ENCODE results near the gene SDC4.
A peak's percentile ranks its signal among the peaks of the same experiment; 100 is the strongest.
"Not testable (repeated sequence)": the region's sequence is repeated elsewhere in the genome, so short reads cannot be mapped to it uniquely, and the experiment has no call there.

The SDC4 gene

GRCh38 chr20:45355209-45356084 lies 7.2 kb upstream of the SDC4 start (continued):
- TF ChIP-seq ZNF585B (tag by site-specific recombination; IDR thresholded peaks at IDR 0.05) (peak; percentile 42; the same call in 1 of the 2 replicates), ZNF16 (tag by site-specific recombination; IDR thresholded peaks at IDR 0.05; ENCODE audit: low read depth) (no peak), ZFHX2 (tag by site-specific recombination; conservative IDR thresholded peaks at IDR 0.05) (no peak), GLIS1 (tag by site-specific recombination; IDR thresholded peaks at IDR 0.05) (no peak)

GRCh38 chr20:45354423-45355208 lies 6.4 kb upstream of the SDC4 start:
- POLR2A ChIA-PET = no interaction called here
- Histone ChIP-seq H3K4me3 (ENCODE audit: low read depth, low read length) (no peak overlapping the region), H3K27ac (ENCODE audit: extremely low read depth, low read depth, low read length) (no peak overlapping the region)

GRCh38 chr20:45353746-45354145 lies 5.5 kb upstream of the SDC4 start:
- no peak for TF ChIP-seq FEZF1 (tag by site-specific recombination; IDR thresholded peaks at IDR 0.05)
- TF ChIP-seq SP2 (tag by site-specific recombination; IDR thresholded peaks at IDR 0.05) = peak; percentile 28; the same call in 1 of the 2 replicates
- peak; percentile 79 for TF ChIP-seq SCRT2 (tag by site-specific recombination; IDR thresholded peaks at IDR 0.05)
- Histone ChIP-seq H3K27ac (ENCODE audit: extremely low read depth, low read depth, low read length) (no peak overlapping the region), H3K9me3 (ENCODE audit: control insufficient read depth, insufficient read depth, low read depth, low read length) (no peaks in the 10 kb centered on the region), H3K4me1 (ENCODE audit: control insufficient read depth, insufficient read depth, low read length) (0 out of 2 replicates have a peak, but pooled peaks cover 2% of the 10 kb centered on the region), H3K4me3 (ENCODE audit: low read depth, low read length) (no peak overlapping the region), H3K36me3 (ENCODE audit: control insufficient read depth in 2 of 2, insufficient read depth in 1 of 2, low read length in 2 of 2) (no peaks in the 10 kb centered on the region)
- POLR2A ChIA-PET = interaction anchor here (3.7 kb wide), 1 partner anchor 9 kb away, joined by 12 read pairs; the partner anchor contains the start of gene SYS1
- CTCF ChIA-PET = interaction anchor here (2.5 to 2.9 kb wide), 3 partner anchors 9 to 83 kb away, joined by 9 to 13 read pairs (median 11); partner anchors contain the start of gene SYS1

More at GRCh38 chr20:45354423-45355208, 6.4 kb upstream of the SDC4 start:
- CTCF ChIA-PET = interaction anchor here (1.2 to 2.9 kb wide), 5 partner anchors 8 to 82 kb away, joined by 3 to 13 read pairs (median 9); partner anchors contain the start of gene SYS1
- no peaks in the 10 kb centered on the region for H3K9me3 ChIP-seq (ENCODE audit: control insufficient read depth, insufficient read depth, low read depth, low read length)
- no peak for TF ChIP-seq ZNF501 (tag by site-specific recombination; IDR thresholded peaks at IDR 0.05)
- no peak for TF ChIP-seq ZNF585B (tag by site-specific recombination; IDR thresholded peaks at IDR 0.05)
- 0 out of 2 replicates have a peak, but pooled peaks have one; percentile 39 for TF ChIP-seq ZNF600 (tag by site-specific recombination; IDR thresholded peaks at IDR 0.05)
- no peak for TF ChIP-seq PBX3 (CRISPR knock-in tag; IDR thresholded peaks at IDR 0.05)
- TF ChIP-seq ZSCAN16 (tag by site-specific recombination; IDR thresholded peaks at IDR 0.05) = no peak
- TF ChIP-seq ZNF362 (tag by site-specific recombination; IDR thresholded peaks at IDR 0.05) = no peak
- TF ChIP-seq SCRT2 (tag by site-specific recombination; IDR thresholded peaks at IDR 0.05) = peak; percentile 59
- H3K36me3 ChIP-seq (ENCODE audit: control insufficient read depth in 2 of 2, insufficient read depth in 1 of 2, low read length in 2 of 2) = no peaks in the 10 kb centered on the region
- H3K4me1 ChIP-seq (ENCODE audit: control insufficient read depth, insufficient read depth, low read length) = 0 out of 2 replicates have a peak, but pooled peaks cover 2% of the 10 kb centered on the region

- ChIA-PET POLR2A (interaction anchor here (0.9 to 3.7 kb wide), 2 partner anchors 9 to 10 kb away, joined by 7 to 12 read pairs; partner anchors contain the start of gene SYS1), CTCF (interaction anchor here (0.6 to 2.6 kb wide), 8 partner anchors 9 to 950 kb away, joined by 3 to 13 read pairs (median 6); partner anchors contain the start of gene SYS1)
- H3K27ac ChIP-seq (ENCODE audit: extremely low read depth, low read depth, low read length) = no peak overlapping the region
- peak; percentile 63; the same call in 1 of the 2 replicates for TF ChIP-seq PRDM6 (tag by site-specific recombination; IDR thresholded peaks at IDR 0.05)
- TF ChIP-seq ATF2 (tag by site-specific recombination; IDR thresholded peaks at IDR 0.05; ENCODE audit: low read depth) = peak; percentile 68; the same call in 1 of the 2 replicates
- no peak for TF ChIP-seq ZNF830 (tag by site-specific recombination; IDR thresholded peaks at IDR 0.05; ENCODE audit: low read depth)
- no peaks in the 10 kb centered on the region for H3K36me3 ChIP-seq (ENCODE audit: control insufficient read depth in 2 of 2, insufficient read depth in 1 of 2, low read length in 2 of 2)
- no peak overlapping the region for H3K4me3 ChIP-seq (ENCODE audit: low read depth, low read length)
- H3K4me1 ChIP-seq (ENCODE audit: control insufficient read depth, insufficient read depth, low read length) = 0 out of 2 replicates have a peak, but pooled peaks cover 2% of the 10 kb centered on the region
- no peaks in the 10 kb centered on the region for H3K9me3 ChIP-seq (ENCODE audit: control insufficient read depth, insufficient read depth, low read depth, low read length)
Observed at GRCh38 chr20:45352729-45353128, 4.5 kb upstream of the SDC4 start.

- ChIA-PET CTCF (interaction anchor here (1.3 to 1.9 kb wide), 2 partner anchors 12 to 32 kb away, joined by 3 to 5 read pairs; partner anchors contain the start of gene SYS1), POLR2A (interaction anchor here (3.7 kb wide), 1 partner anchor 12 kb away, joined by 12 read pairs; the partner anchor contains the start of gene SYS1)
- not testable (repeated sequence) for H3K4me1 ChIP-seq (ENCODE audit: control insufficient read depth, insufficient read depth, low read length); H3K4me3 ChIP-seq (ENCODE audit: low read depth, low read length); H3K27ac ChIP-seq (ENCODE audit: extremely low read depth, low read depth, low read length); H3K9me3 ChIP-seq (ENCODE audit: control insufficient read depth, insufficient read depth, low read depth, low read length); H3K36me3 ChIP-seq (ENCODE audit: control insufficient read depth in 2 of 2, insufficient read depth in 1 of 2, low read length in 2 of 2)
Observed at GRCh38 chr20:45350795-45351194, 2.6 kb upstream of the SDC4 start.

Data from HEK293 (cell line).